ENCODE measurements around the gene KCND1.

KCND1 gene

DNA sequence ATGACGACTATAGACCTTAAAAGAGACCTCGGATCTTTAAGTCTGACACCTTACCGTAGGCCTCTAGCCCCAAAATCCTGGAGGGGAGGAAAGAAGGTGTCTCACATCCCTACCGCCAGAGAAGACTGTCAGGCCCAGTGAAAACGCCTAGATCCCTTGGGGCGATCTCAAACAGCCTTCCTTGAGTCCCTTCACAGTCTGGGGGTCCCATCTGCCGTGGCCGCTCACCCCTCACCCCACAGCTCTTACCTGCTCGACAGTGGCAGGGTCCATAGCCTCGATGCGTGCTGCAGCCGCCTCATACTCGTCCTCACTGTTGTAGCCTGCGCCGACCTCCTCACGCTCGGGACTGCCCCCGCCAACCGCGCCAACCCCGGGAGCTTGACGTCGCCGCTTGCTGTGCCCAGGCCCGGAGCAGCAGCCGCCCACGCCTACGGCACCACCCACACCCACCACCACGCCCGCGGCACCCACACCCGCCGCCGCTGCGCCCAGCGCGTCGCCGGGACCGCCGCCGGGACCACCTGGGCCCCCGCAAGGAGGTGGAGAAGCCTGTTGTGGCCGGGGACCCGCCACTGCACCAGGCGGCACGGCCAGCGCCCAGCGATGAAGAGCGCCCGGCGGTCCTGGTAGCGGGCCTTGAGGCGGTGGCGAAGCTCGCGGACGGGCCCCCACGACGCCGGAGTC, 14.8 kb downstream of the KCND1 start:
- no peaks in the 10 kb centered on the region for H3K27me3 ChIP-seq (ENCODE audit: insufficient read depth, low read length)

DNA sequence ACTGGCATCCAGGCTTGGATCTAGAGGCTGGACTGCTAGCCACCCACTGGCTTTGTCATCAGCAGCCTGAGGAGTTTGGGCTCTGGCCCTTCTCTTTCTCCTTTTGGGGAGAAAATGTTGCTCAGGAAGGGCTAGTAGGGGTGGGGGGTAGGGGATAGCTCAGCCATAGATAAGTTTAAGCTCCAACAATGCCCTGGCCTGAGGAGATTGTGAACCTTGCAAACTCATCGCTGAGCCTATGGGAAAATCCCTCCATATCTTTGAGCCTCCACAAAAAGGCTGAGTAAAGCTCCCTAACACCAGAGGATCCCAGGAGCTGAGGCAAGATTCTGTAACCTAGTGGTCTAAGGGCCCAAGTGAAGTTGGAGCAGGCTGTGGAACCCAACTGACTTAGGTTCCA, 23.1 kb downstream of the KCND1 start:
- Histone ChIP-seq H3K79me2 (ENCODE audit: insufficient read depth, low read length) (peaks cover 9% of the 10 kb centered on the region; the same call in 1 of the 2 replicates), H4K20me1 (ENCODE audit: insufficient read depth, low read length) (no peaks in the 10 kb centered on the region)

More for the DNA sequence above, 14.8 kb downstream of the KCND1 start:
- H3F3A ChIP-seq (ENCODE audit: insufficient read depth, low read length), result no peaks in the 10 kb centered on the region
- H3K9ac ChIP-seq (ENCODE audit: low read length), result peak overlapping the region; percentile 80
- H3K4me3 ChIP-seq (ENCODE audit: low read depth, low read length, poor library complexity, severe bottlenecking), result peak overlapping the region; percentile 87
- H2AFZ ChIP-seq (ENCODE audit: low read length), result no peak overlapping the region
- H3K9me2 ChIP-seq (ENCODE audit: low read depth, low read length), result no peaks in the 10 kb centered on the region
- H3K4me1 ChIP-seq (ENCODE audit: insufficient read depth, low read length, severe bottlenecking), result peaks cover 36% of the 10 kb centered on the region
- H3K9me3 ChIP-seq (ENCODE audit: low read length), result no peaks in the 10 kb centered on the region
- H4K20me1 ChIP-seq (ENCODE audit: insufficient read depth, low read length), result no peaks in the 10 kb centered on the region
- H3K27ac ChIP-seq (ENCODE audit: low read depth, low read length, poor library complexity, severe bottlenecking), result no peak overlapping the region
- TF ChIP-seq EZH2 (IDR thresholded peaks at IDR 0.05; ENCODE audit: borderline replicate concordance, low read length), result no peak
- TF ChIP-seq, protein P1, sequence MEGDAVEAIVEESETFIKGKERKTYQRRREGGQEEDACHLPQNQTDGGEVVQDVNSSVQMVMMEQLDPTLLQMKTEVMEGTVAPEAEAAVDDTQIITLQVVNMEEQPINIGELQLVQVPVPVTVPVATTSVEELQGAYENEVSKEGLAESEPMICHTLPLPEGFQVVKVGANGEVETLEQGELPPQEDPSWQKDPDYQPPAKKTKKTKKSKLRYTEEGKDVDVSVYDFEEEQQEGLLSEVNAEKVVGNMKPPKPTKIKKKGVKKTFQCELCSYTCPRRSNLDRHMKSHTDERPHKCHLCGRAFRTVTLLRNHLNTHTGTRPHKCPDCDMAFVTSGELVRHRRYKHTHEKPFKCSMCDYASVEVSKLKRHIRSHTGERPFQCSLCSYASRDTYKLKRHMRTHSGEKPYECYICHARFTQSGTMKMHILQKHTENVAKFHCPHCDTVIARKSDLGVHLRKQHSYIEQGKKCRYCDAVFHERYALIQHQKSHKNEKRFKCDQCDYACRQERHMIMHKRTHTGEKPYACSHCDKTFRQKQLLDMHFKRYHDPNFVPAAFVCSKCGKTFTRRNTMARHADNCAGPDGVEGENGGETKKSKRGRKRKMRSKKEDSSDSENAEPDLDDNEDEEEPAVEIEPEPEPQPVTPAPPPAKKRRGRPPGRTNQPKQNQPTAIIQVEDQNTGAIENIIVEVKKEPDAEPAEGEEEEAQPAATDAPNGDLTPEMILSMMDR (IDR thresholded peaks at IDR 0.05; ENCODE audit: low read length), result no peak
- peaks cover 20% of the 10 kb centered on the region for H3K36me3 ChIP-seq (ENCODE audit: insufficient read depth, low read length)
- H3K4me2 ChIP-seq (ENCODE audit: low read length), result peak overlapping the region; percentile 83
- peaks cover 22% of the 10 kb centered on the region; the same call in 1 of the 2 replicates for H3K79me2 ChIP-seq (ENCODE audit: insufficient read depth, low read length)

DNA sequence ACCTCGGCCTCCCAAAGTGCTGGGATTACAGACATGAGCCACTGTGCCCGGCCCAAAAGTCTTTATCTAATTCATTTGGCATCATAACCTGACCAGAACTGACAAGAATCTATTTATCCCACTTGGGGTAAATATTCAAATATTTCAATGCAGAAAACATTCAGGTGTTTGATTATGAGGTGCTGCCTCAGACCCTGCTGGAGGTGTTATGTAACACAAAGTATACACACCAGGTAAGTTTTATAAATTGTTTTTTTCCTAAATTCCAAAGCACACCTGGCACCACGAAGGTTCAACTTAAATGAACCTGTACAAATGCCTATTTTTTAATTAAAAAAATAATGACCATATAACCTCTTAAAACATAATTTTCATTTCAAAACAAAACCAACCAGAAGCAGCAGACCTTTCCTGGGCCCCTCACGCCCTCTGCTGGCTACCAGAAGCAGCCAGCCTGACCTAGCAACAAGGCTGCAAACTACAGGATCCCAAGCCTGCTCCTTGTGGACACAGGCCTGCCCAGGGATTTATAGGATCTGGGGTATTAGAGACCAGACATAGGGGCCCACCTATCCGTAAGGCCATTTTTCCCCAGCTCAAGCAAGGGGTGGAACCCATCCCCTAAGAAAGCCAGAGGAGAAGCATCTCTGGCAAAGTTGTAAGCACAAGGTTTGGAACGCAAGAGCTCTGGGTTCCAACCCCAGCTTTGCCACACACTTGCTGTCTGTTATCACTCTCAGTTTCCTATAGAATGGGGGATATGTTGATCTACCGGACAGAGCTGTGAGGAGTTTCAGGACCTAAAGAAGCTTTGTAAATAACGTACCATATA, 25.9 kb downstream of the KCND1 start:
- H4K20me1 ChIP-seq (ENCODE audit: insufficient read depth, low read length), result no peaks in the 10 kb centered on the region
- no peaks in the 10 kb centered on the region for H3K79me2 ChIP-seq (ENCODE audit: insufficient read depth, low read length)
- H3K27me3 ChIP-seq (ENCODE audit: insufficient read depth, low read length), result no peaks in the 10 kb centered on the region
- H3K9me3 ChIP-seq (ENCODE audit: low read length), result no peaks in the 10 kb centered on the region
- no peak overlapping the region for H3K4me3 ChIP-seq (ENCODE audit: low read depth, low read length, poor library complexity, severe bottlenecking)
- TF ChIP-seq, protein P1 (IDR thresholded peaks at IDR 0.05; ENCODE audit: low read length), result peak; percentile 72
- TF ChIP-seq EZH2 (IDR thresholded peaks at IDR 0.05; ENCODE audit: borderline replicate concordance, low read length), result no peak
- peaks cover 36% of the 10 kb centered on the region for H3K4me1 ChIP-seq (ENCODE audit: insufficient read depth, low read length, severe bottlenecking)
- no peaks in the 10 kb centered on the region for H3K36me3 ChIP-seq (ENCODE audit: insufficient read depth, low read length)
- no peaks in the 10 kb centered on the region for H3F3A ChIP-seq (ENCODE audit: insufficient read depth, low read length)
- H2AFZ ChIP-seq (ENCODE audit: low read length), result no peak overlapping the region
- no peak overlapping the region for H3K9ac ChIP-seq (ENCODE audit: low read length)
- H3K9me2 ChIP-seq (ENCODE audit: low read depth, low read length), result no peaks in the 10 kb centered on the region
- H3K4me2 ChIP-seq (ENCODE audit: low read length), result no peak overlapping the region
- H3K27ac ChIP-seq (ENCODE audit: low read depth, low read length, poor library complexity, severe bottlenecking), result peak overlapping the region; percentile 17

More for the DNA sequence above, 23.1 kb downstream of the KCND1 start:
- Histone ChIP-seq H3K9ac (ENCODE audit: low read length) (no peak overlapping the region), H3K9me3 (ENCODE audit: low read length) (no peaks in the 10 kb centered on the region), H3K4me3 (ENCODE audit: low read depth, low read length, poor library complexity, severe bottlenecking) (no peak overlapping the region), H3F3A (ENCODE audit: insufficient read depth, low read length) (no peaks in the 10 kb centered on the region), H3K9me2 (ENCODE audit: low read depth, low read length) (no peaks in the 10 kb centered on the region), H2AFZ (ENCODE audit: low read length) (no peak overlapping the region), H3K4me1 (ENCODE audit: insufficient read depth, low read length, severe bottlenecking) (peaks cover 12% of the 10 kb centered on the region), H3K36me3 (ENCODE audit: insufficient read depth, low read length) (no peaks in the 10 kb centered on the region), H3K27ac (ENCODE audit: low read depth, low read length, poor library complexity, severe bottlenecking) (no peak overlapping the region), H3K27me3 (ENCODE audit: insufficient read depth, low read length) (no peaks in the 10 kb centered on the region), H3K4me2 (ENCODE audit: low read length) (no peak overlapping the region)
- TF ChIP-seq, protein P1 (IDR thresholded peaks at IDR 0.05; ENCODE audit: low read length), result no peak
- no peak for TF ChIP-seq EZH2 (IDR thresholded peaks at IDR 0.05; ENCODE audit: borderline replicate concordance, low read length)

All from OCI-LY1 (cell line).